ENCODE measurements around the gene NOTCH2.
A peak's percentile ranks its signal among the peaks of the same experiment; 100 is the strongest.

NOTCH2 gene

GRCh38 chr1:119968601-119969000 is 100.9 kb downstream of the NOTCH2 start:
- H3K27ac ChIP-seq (ENCODE audit: low read length), result no peak overlapping the region
- no peaks in the 10 kb centered on the region for H3K27me3 ChIP-seq (replicated peaks; ENCODE audit: insufficient read depth, low read length)
- no peaks in the 10 kb centered on the region for H3K9me3 ChIP-seq (replicated peaks; ENCODE audit: insufficient read depth, low read length)
- no peaks in the 10 kb centered on the region for H3K9me2 ChIP-seq (replicated peaks; ENCODE audit: insufficient read depth, low read length)
- no peak overlapping the region for H3K4me2 ChIP-seq (ENCODE audit: low read depth, low read length)
- H4K20me1 ChIP-seq (ENCODE audit: insufficient read depth, low read length), result no peaks in the 10 kb centered on the region
- H3K9ac ChIP-seq (ENCODE audit: low read length), result no peak overlapping the region
- no peaks in the 10 kb centered on the region for H3K79me2 ChIP-seq (ENCODE audit: low read length)
- no peaks in the 10 kb centered on the region; the same call in 1 of the 2 replicates for H3K36me3 ChIP-seq (replicated peaks; ENCODE audit: insufficient read depth, low read length)
- no peak for DNase-seq
- H3K4me3 ChIP-seq (ENCODE audit: low read length), result no peak overlapping the region
- TF ChIP-seq EZH2phosphoT487 (IDR thresholded peaks at IDR 0.05; ENCODE audit: low read length) (no peak), EZH2 (optimal IDR thresholded peaks at IDR 0.05; ENCODE audit: low read depth, low read length) (no peak), CTCF (IDR thresholded peaks at IDR 0.05; ENCODE audit: low read length) (no peak)
- H3K4me1 ChIP-seq (ENCODE audit: low read length), result peaks cover 10% of the 10 kb centered on the region
- peaks cover 4% of the 10 kb centered on the region; the same call in 1 of the 2 replicates for H3F3A ChIP-seq (ENCODE audit: insufficient read depth, low read length)
- no peak overlapping the region for H2AFZ ChIP-seq (ENCODE audit: low read length)

DNA sequence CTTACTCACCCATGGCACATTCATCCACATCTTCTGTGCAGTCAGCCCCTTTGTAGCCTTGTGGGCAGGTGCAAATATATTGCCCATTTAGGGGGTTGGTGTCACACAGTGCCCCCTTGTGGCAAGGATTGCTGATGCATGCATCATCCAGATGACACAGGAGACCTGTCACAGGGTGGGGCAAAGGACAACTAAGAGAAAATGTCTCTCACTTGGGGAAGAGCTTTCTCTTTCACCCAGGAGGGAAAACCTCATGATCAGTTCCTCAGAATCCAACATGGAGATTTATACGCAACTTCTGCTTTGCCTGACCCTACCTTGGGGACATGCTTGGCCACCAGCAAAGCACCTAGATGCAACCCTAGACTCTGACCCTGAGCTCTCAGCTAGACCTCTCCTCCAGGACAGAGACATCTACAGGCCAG is 101.4 kb downstream of the NOTCH2 start:
- no peak overlapping the region for H2AFZ ChIP-seq (ENCODE audit: low read length)
- no peak overlapping the region for H3K4me3 ChIP-seq (ENCODE audit: low read length)
- no peak overlapping the region for H3K27ac ChIP-seq (ENCODE audit: low read length)
- no peaks in the 10 kb centered on the region for H3K9me2 ChIP-seq (replicated peaks; ENCODE audit: insufficient read depth, low read length)
- no peaks in the 10 kb centered on the region; the same call in 1 of the 2 replicates for H3K36me3 ChIP-seq (replicated peaks; ENCODE audit: insufficient read depth, low read length)
- no peaks in the 10 kb centered on the region for H3K27me3 ChIP-seq (replicated peaks; ENCODE audit: insufficient read depth, low read length)
- peak; percentile 57 for DNase-seq
- H3K9ac ChIP-seq (ENCODE audit: low read length), result no peak overlapping the region
- no peaks in the 10 kb centered on the region for H3K79me2 ChIP-seq (ENCODE audit: low read length)
- H3K4me2 ChIP-seq (ENCODE audit: low read depth, low read length), result no peak overlapping the region
- no peaks in the 10 kb centered on the region for H4K20me1 ChIP-seq (ENCODE audit: insufficient read depth, low read length)
- H3K4me1 ChIP-seq (ENCODE audit: low read length), result peaks cover 7% of the 10 kb centered on the region; the same call in 1 of the 2 replicates
- H3K9me3 ChIP-seq (replicated peaks; ENCODE audit: insufficient read depth, low read length), result no peaks in the 10 kb centered on the region
- TF ChIP-seq CTCF (IDR thresholded peaks at IDR 0.05; ENCODE audit: low read length) (peak; percentile 70), EZH2 (optimal IDR thresholded peaks at IDR 0.05; ENCODE audit: low read depth, low read length) (no peak), EZH2phosphoT487 (IDR thresholded peaks at IDR 0.05; ENCODE audit: low read length) (no peak)
- H3F3A ChIP-seq (ENCODE audit: insufficient read depth, low read length), result peaks cover 4% of the 10 kb centered on the region; the same call in 1 of the 2 replicates

- H3F3A ChIP-seq (ENCODE audit: insufficient read depth, low read length), result no peaks in the 10 kb centered on the region
- H3K4me3 ChIP-seq (ENCODE audit: low read length), result no peak overlapping the region
- no peaks in the 10 kb centered on the region for H3K79me2 ChIP-seq (ENCODE audit: low read length)
- no peaks in the 10 kb centered on the region for H3K27me3 ChIP-seq (replicated peaks; ENCODE audit: insufficient read depth, low read length)
- no peak overlapping the region for H3K27ac ChIP-seq (ENCODE audit: low read length)
- H3K36me3 ChIP-seq (replicated peaks; ENCODE audit: insufficient read depth, low read length), result no peaks in the 10 kb centered on the region; the same call in 1 of the 2 replicates
- DNase-seq, result no peak
- no peak overlapping the region for H3K9ac ChIP-seq (ENCODE audit: low read length)
- H3K9me3 ChIP-seq (replicated peaks; ENCODE audit: insufficient read depth, low read length), result no peaks in the 10 kb centered on the region
- TF ChIP-seq EZH2phosphoT487 (IDR thresholded peaks at IDR 0.05; ENCODE audit: low read length), result no peak
- no peak for TF ChIP-seq EZH2 (optimal IDR thresholded peaks at IDR 0.05; ENCODE audit: low read depth, low read length)
- TF ChIP-seq CTCF (IDR thresholded peaks at IDR 0.05; ENCODE audit: low read length), result no peak
- no peak overlapping the region for H2AFZ ChIP-seq (ENCODE audit: low read length)
- H3K4me2 ChIP-seq (ENCODE audit: low read depth, low read length), result no peak overlapping the region
- no peaks in the 10 kb centered on the region for H3K4me1 ChIP-seq (ENCODE audit: low read length)
- H3K9me2 ChIP-seq (replicated peaks; ENCODE audit: insufficient read depth, low read length), result no peaks in the 10 kb centered on the region
- no peaks in the 10 kb centered on the region for H4K20me1 ChIP-seq (ENCODE audit: insufficient read depth, low read length)
These were observed 102.8 kb downstream of the NOTCH2 start for GRCh38 chr1:119966681-119967080.
